ENCODE results near the gene UGGT1. TPM values are rescaled to one million over a fixed set of nuclear protein-coding genes. Genes with fewer than 3 reads are reported as not detected.

Gene UGGT1
- total RNA-seq, 2 donors from 2014 or later = 66.9 to 78.6 TPM

GRCh38 chr2:128214251-128214650 lies 123.3 kb downstream of the UGGT1 start:
- peaks cover 20% of the 10 kb centered on the region for H3K9me3 Mint-ChIP-seq
- H3K4me1 Mint-ChIP-seq = no peaks in the 10 kb centered on the region
- H3K27me3 Mint-ChIP-seq (ENCODE audit: insufficient read depth) = no peaks in the 10 kb centered on the region
- no peaks in the 10 kb centered on the region for H3K36me3 ChIP-seq (ENCODE audit: control insufficient read depth, insufficient read depth, low read length)
- H3K4me1 ChIP-seq (ENCODE audit: control insufficient read depth, insufficient read depth, low read length) = no peaks in the 10 kb centered on the region
- no peak for TF ChIP-seq CTCF (conservative IDR thresholded peaks at IDR 0.05)
- 89 to 93% methylated on average over 9 to 14 of the region's 14 CpGs for WGBS, 2 experiments (ENCODE audit: insufficient coverage in 1 of 2, insufficient read length in 1 of 2)
- H3K9ac ChIP-seq (ENCODE audit: extremely low read depth, low read length, poor library complexity, severe bottlenecking) = no peak overlapping the region
- no peak overlapping the region for H3K4me3 ChIP-seq (ENCODE audit: low read length)
- H3K36me3 Mint-ChIP-seq (ENCODE audit: low read depth) = peaks cover 3% of the 10 kb centered on the region
- peaks cover 15% of the 10 kb centered on the region for H3K9me3 ChIP-seq (ENCODE audit: control insufficient read depth, low read length)
- no peak overlapping the region for H3K27ac ChIP-seq (ENCODE audit: low read depth, low read length)
- DNase-seq = no peak
- H3K4me3 Mint-ChIP-seq = no peak overlapping the region
- no peak overlapping the region for H3K27ac Mint-ChIP-seq
- H3K27me3 ChIP-seq (ENCODE audit: control insufficient read depth, insufficient read depth, low read length, poor library complexity, severe bottlenecking) = no peaks in the 10 kb centered on the region

- H3K9ac ChIP-seq (ENCODE audit: extremely low read depth, low read length, poor library complexity, severe bottlenecking) = no peak overlapping the region
- Mint-ChIP-seq H3K9me3 (peaks cover 14% of the 10 kb centered on the region), H3K27me3 (ENCODE audit: insufficient read depth) (no peaks in the 10 kb centered on the region), H3K4me3 (no peak overlapping the region), H3K36me3 (ENCODE audit: low read depth) (no peaks in the 10 kb centered on the region), H3K4me1 (peaks cover 4% of the 10 kb centered on the region), H3K27ac (no peak overlapping the region)
- whole genome bisulfite sequencing, 2 experiments (ENCODE audit: insufficient coverage in 1 of 2, insufficient read length in 1 of 2) = 93 to 94% methylated on average over 9 to 14 of the region's 14 CpGs
- H3K9me3 ChIP-seq (ENCODE audit: control insufficient read depth, low read length) = peaks cover 13% of the 10 kb centered on the region
- peaks cover 4% of the 10 kb centered on the region for H3K4me1 ChIP-seq (ENCODE audit: control insufficient read depth, insufficient read depth, low read length)
- H3K4me3 ChIP-seq (ENCODE audit: low read length) = no peak overlapping the region
- H3K27me3 ChIP-seq (ENCODE audit: control insufficient read depth, insufficient read depth, low read length, poor library complexity, severe bottlenecking) = no peaks in the 10 kb centered on the region
- no peak for DNase-seq
- no peak overlapping the region for H3K27ac ChIP-seq (ENCODE audit: low read depth, low read length)
- no peak for TF ChIP-seq CTCF (conservative IDR thresholded peaks at IDR 0.05)
- no peaks in the 10 kb centered on the region for H3K36me3 ChIP-seq (ENCODE audit: control insufficient read depth, insufficient read depth, low read length)
These were observed 124.0 kb downstream of the UGGT1 start for GRCh38 chr2:128214866-128215460.

GRCh38 chr2:128215897-128216642 lies 125.1 kb downstream of the UGGT1 start:
- TF ChIP-seq CTCF (conservative IDR thresholded peaks at IDR 0.05) = no peak
- peaks cover 2% of the 10 kb centered on the region for H3K36me3 Mint-ChIP-seq (ENCODE audit: low read depth)
- H3K9me3 Mint-ChIP-seq = peaks cover 7% of the 10 kb centered on the region
- Histone ChIP-seq H3K4me3 (ENCODE audit: low read length) (no peak overlapping the region), H3K9ac (ENCODE audit: extremely low read depth, low read length, poor library complexity, severe bottlenecking) (no peak overlapping the region), H3K27ac (ENCODE audit: low read depth, low read length) (no peak overlapping the region), H3K27me3 (ENCODE audit: control insufficient read depth, insufficient read depth, low read length, poor library complexity, severe bottlenecking) (no peaks in the 10 kb centered on the region), H3K9me3 (ENCODE audit: control insufficient read depth, low read length) (peaks cover 2% of the 10 kb centered on the region), H3K4me1 (ENCODE audit: control insufficient read depth, insufficient read depth, low read length) (peaks cover 5% of the 10 kb centered on the region), H3K36me3 (ENCODE audit: control insufficient read depth, insufficient read depth, low read length) (no peaks in the 10 kb centered on the region)
- 90 to 95% methylated on average over 9 to 10 of the region's 10 CpGs for WGBS, 2 experiments (ENCODE audit: insufficient coverage in 1 of 2, insufficient read length in 1 of 2)
- DNase-seq = no peak
- H3K27ac Mint-ChIP-seq = no peak overlapping the region
- H3K4me1 Mint-ChIP-seq = peaks cover 5% of the 10 kb centered on the region
- no peaks in the 10 kb centered on the region for H3K27me3 Mint-ChIP-seq (ENCODE audit: insufficient read depth)
- no peak overlapping the region for H3K4me3 Mint-ChIP-seq

All from endodermal cell (in vitro differentiated cells).